Measurements from ENCODE around the gene ZBTB16. TPM values are rescaled to one million over a fixed set of nuclear protein-coding genes. Genes with fewer than 3 reads are reported as not detected.

ZBTB16 gene
- total and polyA plus RNA-seq, 2 experiments from 2014 or later = 8.7 to 10.5 TPM

GRCh38 chr11:114179234-114179941 lies 119.9 kb downstream of the ZBTB16 start:
- Histone ChIP-seq H3K4me3 (no peak overlapping the region), H3K4me1 (ENCODE audit: low read depth) (peaks cover 36% of the 10 kb centered on the region), H3K27me3 (no peaks in the 10 kb centered on the region), H3K9me3 (ENCODE audit: low read depth) (no peaks in the 10 kb centered on the region), H3K27ac (no peak overlapping the region), H3K36me3 (no peaks in the 10 kb centered on the region)
- no peak for TF ChIP-seq CTCF (IDR thresholded peaks at IDR 0.05; ENCODE audit: low read depth, low read length)
- peak; percentile 24 to 99 for DNase-seq (ENCODE audit: low read depth in 1 of 2, low spot score in 1 of 2)

GRCh38 chr11:114180301-114181055 lies 121.0 kb downstream of the ZBTB16 start:
- H3K27me3 ChIP-seq = no peaks in the 10 kb centered on the region
- no peak overlapping the region for H3K4me3 ChIP-seq
- peaks cover 33% of the 10 kb centered on the region for H3K4me1 ChIP-seq (ENCODE audit: low read depth)
- DNase-seq (ENCODE audit: low read depth in 1 of 2, low spot score in 1 of 2) = peak; percentile 36 to 48
- H3K36me3 ChIP-seq = no peaks in the 10 kb centered on the region
- H3K9me3 ChIP-seq (ENCODE audit: low read depth) = no peaks in the 10 kb centered on the region
- TF ChIP-seq CTCF (IDR thresholded peaks at IDR 0.05; ENCODE audit: low read depth, low read length) = peak; percentile 46
- H3K27ac ChIP-seq = no peak overlapping the region

- no peak overlapping the region for H3K27ac ChIP-seq
Measured at GRCh38 chr11:114181195-114181594, 121.7 kb downstream of the ZBTB16 start.

GRCh38 chr11:114181752-114182151 lies 122.2 kb downstream of the ZBTB16 start:
- Histone ChIP-seq H3K27ac (no peak overlapping the region), H3K9me3 (ENCODE audit: low read depth) (no peaks in the 10 kb centered on the region), H3K4me3 (no peak overlapping the region), H3K4me1 (ENCODE audit: low read depth) (peaks cover 33% of the 10 kb centered on the region), H3K27me3 (no peaks in the 10 kb centered on the region), H3K36me3 (no peaks in the 10 kb centered on the region)
- DNase-seq (ENCODE audit: low read depth in 1 of 2, low spot score in 1 of 2) = no peak
- TF ChIP-seq CTCF (IDR thresholded peaks at IDR 0.05; ENCODE audit: low read depth, low read length) = no peak

More at GRCh38 chr11:114181195-114181594, 121.7 kb downstream of the ZBTB16 start:
- Histone ChIP-seq H3K27me3 (no peaks in the 10 kb centered on the region), H3K9me3 (ENCODE audit: low read depth) (no peaks in the 10 kb centered on the region), H3K4me1 (ENCODE audit: low read depth) (peaks cover 33% of the 10 kb centered on the region), H3K4me3 (no peak overlapping the region), H3K36me3 (no peaks in the 10 kb centered on the region)
- no peak for DNase-seq (ENCODE audit: low read depth in 1 of 2, low spot score in 1 of 2)
- TF ChIP-seq CTCF (IDR thresholded peaks at IDR 0.05; ENCODE audit: low read depth, low read length) = no peak

- Histone ChIP-seq H3K4me3 (no peak overlapping the region), H3K9me3 (ENCODE audit: low read depth) (no peaks in the 10 kb centered on the region), H3K4me1 (ENCODE audit: low read depth) (peaks cover 33% of the 10 kb centered on the region), H3K27me3 (no peaks in the 10 kb centered on the region), H3K27ac (no peak overlapping the region), H3K36me3 (no peaks in the 10 kb centered on the region)
- DNase-seq (ENCODE audit: low read depth in 1 of 2, low spot score in 1 of 2) = no peak
- no peak for TF ChIP-seq CTCF (IDR thresholded peaks at IDR 0.05; ENCODE audit: low read depth, low read length)
Measured at GRCh38 chr11:114182471-114183043, 123.0 kb downstream of the ZBTB16 start.

All from cardiac muscle cell (in vitro differentiated cells and primary cell).